Measurements from ENCODE around the gene NEAT1. TPM values are rescaled to one million over a fixed set of nuclear protein-coding genes. Genes with fewer than 3 reads are reported as not detected.

The NEAT1 gene
- total and polyA plus RNA-seq, 9 of the 15 experiments (the other 6 are each of a cell fraction or from before 2014, with no cell fraction given) = 20.1 to 389 (median 62.8) TPM

- TF ChIP-seq, protein P1, sequence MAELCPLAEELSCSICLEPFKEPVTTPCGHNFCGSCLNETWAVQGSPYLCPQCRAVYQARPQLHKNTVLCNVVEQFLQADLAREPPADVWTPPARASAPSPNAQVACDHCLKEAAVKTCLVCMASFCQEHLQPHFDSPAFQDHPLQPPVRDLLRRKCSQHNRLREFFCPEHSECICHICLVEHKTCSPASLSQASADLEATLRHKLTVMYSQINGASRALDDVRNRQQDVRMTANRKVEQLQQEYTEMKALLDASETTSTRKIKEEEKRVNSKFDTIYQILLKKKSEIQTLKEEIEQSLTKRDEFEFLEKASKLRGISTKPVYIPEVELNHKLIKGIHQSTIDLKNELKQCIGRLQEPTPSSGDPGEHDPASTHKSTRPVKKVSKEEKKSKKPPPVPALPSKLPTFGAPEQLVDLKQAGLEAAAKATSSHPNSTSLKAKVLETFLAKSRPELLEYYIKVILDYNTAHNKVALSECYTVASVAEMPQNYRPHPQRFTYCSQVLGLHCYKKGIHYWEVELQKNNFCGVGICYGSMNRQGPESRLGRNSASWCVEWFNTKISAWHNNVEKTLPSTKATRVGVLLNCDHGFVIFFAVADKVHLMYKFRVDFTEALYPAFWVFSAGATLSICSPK (IDR thresholded peaks at IDR 0.05; ENCODE audit: borderline replicate concordance) = peak; percentile 66; the same call in 1 of the 2 replicates
- TF ChIP-seq HNRNPLL (IDR thresholded peaks at IDR 0.05; ENCODE audit: low read depth, low read length, poor library complexity, severe bottlenecking) (peak; percentile 42), HDAC1 (IDR thresholded peaks at IDR 0.05) (peak in 1 of 2 experiments; percentile 80; a peak in 2 of 4 replicates), RAD21 (CRISPR knock-in tag; conservative IDR thresholded peaks at IDR 0.05 in 1 of 2, IDR thresholded peaks at IDR 0.05 in 1 of 2) (peak in 1 of 2 experiments; percentile 5; a peak in 1 of 4 replicates), PTBP1 (IDR thresholded peaks at IDR 0.05; ENCODE audit: low read depth, low read length) (0 out of 2 replicates have a peak, but pooled peaks have one; percentile 48), PML (IDR thresholded peaks at IDR 0.05; ENCODE audit: low read length) (peak; percentile 66), RBFOX2 (IDR thresholded peaks at IDR 0.05; ENCODE audit: low read depth, low read length) (peak; percentile 99), MAX (CRISPR knock-in tag; IDR thresholded peaks at IDR 0.05) (peak; percentile 72; the same call in 1 of the 2 replicates), ZNF583 (CRISPR knock-in tag; IDR thresholded peaks at IDR 0.05) (peak; percentile 57), ZNF76 (CRISPR knock-in tag; IDR thresholded peaks at IDR 0.05; ENCODE audit: borderline replicate concordance) (peak; percentile 69; the same call in 1 of the 2 replicates), RERE (CRISPR knock-in tag; IDR thresholded peaks at IDR 0.05; ENCODE audit: borderline replicate concordance) (no peak; the same call in 1 of the 2 replicates), FOXM1 (IDR thresholded peaks at IDR 0.05; ENCODE audit: low read depth) (0 out of 2 replicates have a peak, but pooled peaks have one; percentile 18), FOXM1 (CRISPR knock-in tag; IDR thresholded peaks at IDR 0.05; ENCODE audit: low read depth) (peak; percentile 92; the same call in 1 of the 2 replicates), SMAD3 (CRISPR knock-in tag; conservative IDR thresholded peaks at IDR 0.05) (no peak; the same call in 1 of the 2 replicates), HNRNPL (IDR thresholded peaks at IDR 0.05; ENCODE audit: low read depth, low read length) (peak; percentile 97), CBFA2T2 (conservative IDR thresholded peaks at IDR 0.05) (peak; percentile 96), SMARCA4 (IDR thresholded peaks at IDR 0.05) (peak; percentile 63; the same call in 1 of the 2 replicates), L3MBTL2 (IDR thresholded peaks at IDR 0.05) (peak; percentile 69)
Measured at GRCh38 chr11:65477149-65477965, 54.8 kb downstream of the NEAT1 start (continued).

All from K562 (cell line).